ENCODE results near the gene HECTD3. TPM values are rescaled to one million over a fixed set of nuclear protein-coding genes. Genes with fewer than 3 reads are reported as not detected.
"Not testable (repeated sequence)": the region's sequence is repeated elsewhere in the genome, so short reads cannot be mapped to it uniquely, and the experiment has no call there.

HECTD3 gene
- total RNA-seq, 1 donor from 2014 or later = 52.7 TPM

GRCh38 chr1:45014321-45015028 lies 3.4 kb upstream of the HECTD3 start:
- peak; percentile 63 for DNase-seq (ENCODE audit: extremely low read depth, low read depth, low spot score)

DNA sequence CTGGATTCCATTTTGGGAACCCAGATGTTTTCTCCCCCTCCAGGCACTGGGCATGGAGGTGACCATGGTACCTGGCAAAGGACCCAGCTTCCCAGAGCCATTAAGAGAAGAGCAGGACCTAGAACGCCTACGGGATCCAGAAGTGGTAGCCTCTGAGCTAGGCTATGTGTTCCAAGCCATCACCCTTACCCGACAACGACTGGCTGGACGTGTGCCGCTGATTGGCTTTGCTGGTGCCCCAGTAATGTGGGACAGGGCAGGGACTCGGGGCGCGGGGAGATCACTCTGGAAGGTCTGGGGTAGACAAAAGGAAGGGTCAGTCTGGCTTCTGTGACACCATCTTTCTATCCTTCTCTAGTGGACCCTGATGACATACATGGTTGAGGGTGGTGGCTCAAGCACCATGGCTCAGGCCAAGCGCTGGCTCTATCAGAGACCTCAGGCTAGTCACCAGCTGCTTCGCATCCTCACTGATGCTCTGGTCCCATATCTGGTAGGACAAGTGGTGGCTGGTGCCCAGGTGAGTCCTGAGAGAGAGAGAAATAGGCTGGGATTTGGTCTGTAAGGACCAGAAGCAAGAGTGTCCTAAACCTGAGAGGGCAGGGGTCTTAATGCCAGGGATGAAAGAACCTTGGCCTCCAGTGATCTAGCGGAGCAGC lies 2.6 kb upstream of the HECTD3 start:
- DNase-seq (ENCODE audit: extremely low read depth, low read depth, low spot score) = no peak

- DNase-seq (ENCODE audit: extremely low read depth, low read depth, low spot score) = peak; percentile 12
These were observed 1.6 kb upstream of the HECTD3 start for GRCh38 chr1:45012639-45013278.

DNA sequence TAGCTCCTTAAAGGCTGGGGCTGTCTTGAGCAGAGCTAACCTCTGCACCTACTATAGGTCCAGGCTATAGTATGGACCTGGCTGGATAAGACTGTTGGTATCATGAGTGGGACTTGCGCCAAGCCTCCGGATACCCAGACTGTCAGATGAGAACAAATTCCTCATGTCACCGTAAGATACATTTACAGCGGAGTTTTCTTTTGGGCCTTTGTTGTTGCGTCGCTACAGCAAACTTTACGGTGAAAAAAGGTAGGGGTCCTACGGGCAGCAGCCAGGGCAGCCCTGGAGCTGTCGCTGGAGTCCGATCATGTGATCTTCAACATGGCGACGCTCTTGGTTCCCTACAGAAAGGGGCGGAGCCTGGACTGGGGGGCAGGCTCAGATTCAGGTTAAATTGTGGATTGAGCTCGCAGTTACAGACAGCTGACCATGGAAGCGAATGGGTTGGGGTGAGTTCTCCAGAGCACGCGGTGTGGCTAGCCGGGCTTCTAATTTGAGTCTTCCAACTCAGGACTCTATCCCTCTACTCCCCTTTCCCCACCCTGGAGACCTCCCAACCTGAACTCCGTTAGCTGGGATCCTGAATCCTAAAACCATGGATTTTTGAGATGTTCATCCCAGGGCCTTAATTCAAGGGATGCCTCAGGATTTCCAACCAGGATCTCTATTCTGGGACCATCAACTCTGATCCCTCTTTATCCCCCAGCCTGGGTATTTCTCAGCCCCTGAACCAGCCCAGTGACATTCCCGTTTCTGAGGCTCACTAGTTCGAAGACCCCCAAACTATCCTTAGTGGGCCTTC lies 914 bp upstream of the HECTD3 start, which contains the start of gene UROD:
UROD (plus strand) TSS at position 418 of the 802 bp plus-strand sequence; CDS start at position 430, 12 bp downstream.
- peak; percentile 89 for DNase-seq (ENCODE audit: extremely low read depth, low read depth, low spot score)

DNA sequence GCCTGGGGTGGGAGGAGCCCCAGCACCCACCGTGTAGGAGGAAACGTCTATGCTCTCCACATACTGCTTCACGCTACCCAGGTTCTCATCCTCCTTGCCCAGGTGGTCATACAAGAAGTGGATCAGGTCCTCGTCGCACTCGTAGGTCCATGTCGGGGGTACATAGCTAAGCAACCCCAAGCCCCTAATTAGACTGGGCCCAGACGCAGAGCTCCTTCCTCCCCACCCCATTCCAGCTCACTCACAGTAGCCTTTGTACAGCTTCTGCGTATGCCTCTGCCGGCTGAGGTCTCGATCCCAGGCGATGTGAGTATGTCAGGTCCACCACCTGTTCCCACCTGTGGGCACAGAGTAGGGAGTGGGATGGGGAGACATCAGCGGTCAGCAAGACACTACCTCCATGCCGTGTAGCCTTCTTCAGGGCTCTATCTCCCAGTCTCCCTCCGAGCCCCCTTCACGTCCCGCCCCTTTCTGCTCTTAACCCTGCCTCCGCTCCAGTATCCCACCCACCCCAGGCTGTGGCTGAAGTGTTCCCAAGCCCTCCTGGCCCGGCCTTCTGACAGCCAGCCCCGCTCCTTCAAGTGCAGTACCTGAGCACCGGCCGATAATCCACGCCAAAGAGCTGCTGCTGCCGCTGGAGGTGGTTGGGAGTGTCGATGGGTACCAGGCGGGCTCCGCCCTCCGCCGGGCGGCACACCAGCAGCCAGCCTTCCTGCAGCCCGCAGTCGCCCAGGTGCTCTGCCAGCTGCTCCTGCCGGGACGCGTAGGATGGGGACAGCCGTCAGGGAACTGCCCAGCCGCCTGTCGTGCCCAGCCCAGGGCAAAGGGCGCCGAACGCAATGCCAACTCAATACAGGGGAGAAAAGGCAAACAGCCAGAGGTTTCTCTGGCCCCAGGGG lies 919 bp downstream of the HECTD3 start:
- DNase-seq (ENCODE audit: extremely low read depth, low read depth, low spot score) = no peak

DNA sequence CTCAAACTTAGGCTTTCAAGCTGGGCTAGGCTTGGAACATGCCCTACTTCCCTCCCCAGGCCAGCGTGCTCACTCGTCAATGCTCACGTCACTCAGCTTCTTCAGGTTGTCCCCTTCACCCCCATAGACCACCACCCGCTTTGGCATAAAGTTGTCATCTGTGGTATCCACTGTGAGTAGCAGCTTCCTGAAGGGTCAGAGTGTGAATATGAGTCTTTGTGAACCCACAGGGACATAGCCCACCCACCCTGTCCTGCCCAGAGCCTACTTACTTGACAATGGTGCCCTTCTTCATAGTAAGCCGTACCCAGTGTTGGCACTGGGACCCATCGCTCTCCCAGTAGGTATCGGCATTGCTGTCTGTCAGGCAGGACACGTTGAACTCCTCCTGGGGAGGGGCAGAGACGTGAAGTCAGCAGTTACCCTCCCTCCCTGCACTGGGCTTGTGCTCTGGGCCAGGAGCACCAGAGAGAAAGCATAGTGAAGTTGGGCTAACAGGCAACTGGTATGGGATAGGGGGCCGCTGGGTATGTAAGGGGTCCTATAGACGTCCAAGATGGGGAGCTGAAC lies 1.7 kb downstream of the HECTD3 start:
- no peak for DNase-seq (ENCODE audit: extremely low read depth, low read depth, low spot score)

DNA sequence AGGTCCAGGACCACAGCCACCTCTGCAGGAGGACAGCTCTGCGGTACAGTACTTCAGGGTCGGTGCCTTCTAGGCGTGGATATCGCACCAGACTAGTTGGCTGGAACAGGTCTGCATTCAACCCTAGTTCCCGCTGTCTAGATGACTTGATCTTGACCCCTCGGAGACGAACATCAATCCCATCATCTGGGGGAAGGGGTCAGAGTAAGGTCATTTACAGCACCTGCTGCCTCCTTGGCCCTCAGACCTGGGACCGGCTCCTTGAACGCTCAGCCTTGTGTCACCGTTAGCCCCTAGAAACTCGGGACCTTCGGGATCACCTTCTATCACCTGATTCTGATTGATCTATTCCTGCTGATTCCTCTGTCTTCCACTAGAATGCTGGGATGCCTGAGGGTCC lies 2.6 kb downstream of the HECTD3 start:
- DNase-seq (ENCODE audit: extremely low read depth, low read depth, low spot score) = no peak

DNA sequence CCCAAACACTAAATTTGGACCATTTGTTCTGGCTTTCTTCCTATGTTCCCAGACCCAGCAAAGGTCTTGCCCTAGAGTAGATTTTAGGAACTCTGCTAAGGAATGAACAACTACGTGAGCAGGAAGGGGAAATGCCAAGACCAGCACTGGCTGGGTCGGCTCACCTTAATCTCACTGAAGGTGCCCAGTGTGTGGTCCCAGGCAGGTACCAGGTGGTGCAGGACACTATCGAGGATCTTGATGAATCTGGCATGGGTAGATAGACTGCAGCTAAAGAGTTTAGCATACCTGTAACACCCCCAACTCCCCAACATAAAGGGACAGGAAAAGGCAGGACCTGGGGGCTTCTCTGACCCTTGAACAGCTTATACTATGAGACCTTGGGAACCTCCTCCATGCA lies 3.0 kb downstream of the HECTD3 start:
- no peak for DNase-seq (ENCODE audit: extremely low read depth, low read depth, low spot score)

- no peak for DNase-seq (ENCODE audit: extremely low read depth, low read depth, low spot score)
These were observed 3.8 kb downstream of the HECTD3 start for GRCh38 chr1:45007311-45007710.

DNA sequence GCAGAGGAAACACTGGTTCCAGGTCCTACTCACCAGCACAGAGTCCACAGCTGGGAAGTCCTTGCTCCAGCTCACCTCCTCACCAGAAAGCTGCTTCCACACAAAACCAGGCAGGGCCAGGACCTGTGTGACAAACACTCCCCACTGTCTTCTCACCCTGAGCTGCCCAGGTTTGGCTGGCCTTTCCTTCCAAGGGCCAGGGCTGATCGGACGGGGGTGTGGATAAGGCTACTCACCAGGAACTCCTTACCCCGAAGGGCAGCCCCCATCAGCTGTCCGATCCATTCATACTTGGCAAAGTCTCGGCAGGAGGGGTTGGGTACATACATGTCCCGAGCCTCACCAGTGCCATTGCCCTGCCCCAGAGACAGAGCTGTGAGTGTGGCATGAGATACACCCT lies 5.4 kb downstream of the HECTD3 start:
- DNase-seq (ENCODE audit: extremely low read depth, low read depth, low spot score) = no peak

GRCh38 chr1:45004281-45004920 lies 6.7 kb downstream of the HECTD3 start:
- no peak for DNase-seq (ENCODE audit: extremely low read depth, low read depth, low spot score)

DNA sequence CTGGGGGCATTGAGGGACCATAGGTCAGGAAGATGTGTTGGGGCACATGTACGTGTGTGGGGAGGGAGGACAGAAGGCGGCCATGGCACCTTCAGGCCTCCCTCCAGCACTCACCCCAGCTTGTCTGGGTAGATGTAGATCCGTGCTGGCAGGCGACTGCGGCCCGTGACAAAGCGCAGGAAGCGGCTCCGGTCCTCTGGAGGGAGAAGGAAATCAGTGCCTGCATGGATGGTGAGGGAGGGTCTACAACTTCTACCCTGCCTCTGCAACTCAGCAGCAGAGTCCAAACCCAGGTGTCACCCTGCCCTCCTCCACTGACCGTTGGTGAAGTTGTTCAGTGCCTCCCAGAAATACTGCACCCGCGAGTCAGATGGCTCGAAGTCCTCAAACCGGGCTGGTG lies 7.4 kb downstream of the HECTD3 start:
- DNase-seq (ENCODE audit: extremely low read depth, low read depth, low spot score) = no peak

DNA sequence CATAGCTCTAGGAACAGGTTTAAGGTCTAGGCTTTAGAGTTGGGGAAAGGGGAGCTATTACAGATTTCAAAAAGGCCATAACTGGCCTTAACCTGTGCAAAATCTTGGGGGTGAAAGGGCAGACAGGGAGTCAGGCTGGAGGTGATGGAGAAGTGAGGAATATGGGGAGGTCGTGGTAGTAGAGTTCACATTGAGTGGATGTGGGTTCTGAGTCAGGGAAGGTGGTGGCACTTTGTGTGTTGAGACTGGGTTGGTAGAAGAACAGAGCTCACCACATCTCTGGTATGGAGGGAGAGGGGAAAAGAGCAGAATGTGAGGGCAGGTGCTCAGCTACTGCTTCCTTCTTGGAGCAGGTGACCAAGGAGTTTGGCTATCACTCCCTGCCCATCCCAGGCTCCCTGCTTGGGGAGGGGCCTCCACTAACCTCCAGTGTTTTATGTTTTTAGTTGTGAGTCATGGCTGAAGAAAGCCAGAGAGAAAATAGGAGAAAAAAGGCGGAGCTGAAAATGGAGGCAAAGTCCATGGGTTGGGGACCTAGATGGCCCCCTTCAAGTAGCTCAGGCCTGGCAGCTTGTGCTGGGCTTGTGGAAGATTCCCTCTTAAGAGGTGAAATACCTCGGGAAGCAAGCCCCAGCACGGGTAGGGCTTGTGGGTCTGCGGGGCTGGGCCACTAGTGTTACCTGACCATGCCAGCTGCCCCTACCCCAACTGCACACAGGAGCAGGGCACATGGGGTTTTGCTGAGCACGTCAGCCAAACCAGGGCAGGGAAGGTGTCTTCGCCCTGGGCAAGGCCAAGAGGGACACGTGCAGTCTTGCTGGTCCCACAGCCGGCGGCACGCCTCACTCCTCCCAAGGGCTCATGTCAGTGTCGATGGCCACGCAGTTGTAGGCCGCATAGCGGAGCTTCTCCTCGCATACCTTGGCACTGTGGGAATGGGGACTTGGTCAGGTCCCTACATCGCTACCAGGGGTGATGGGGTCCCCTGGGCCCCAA lies 8.2 kb downstream of the HECTD3 start:
- DNase-seq (ENCODE audit: extremely low read depth, low read depth, low spot score) = no peak

- DNase-seq (ENCODE audit: extremely low read depth, low read depth, low spot score) = not testable (repeated sequence)
These were observed 9.5 kb downstream of the HECTD3 start for GRCh38 chr1:45001576-45001975.

DNA sequence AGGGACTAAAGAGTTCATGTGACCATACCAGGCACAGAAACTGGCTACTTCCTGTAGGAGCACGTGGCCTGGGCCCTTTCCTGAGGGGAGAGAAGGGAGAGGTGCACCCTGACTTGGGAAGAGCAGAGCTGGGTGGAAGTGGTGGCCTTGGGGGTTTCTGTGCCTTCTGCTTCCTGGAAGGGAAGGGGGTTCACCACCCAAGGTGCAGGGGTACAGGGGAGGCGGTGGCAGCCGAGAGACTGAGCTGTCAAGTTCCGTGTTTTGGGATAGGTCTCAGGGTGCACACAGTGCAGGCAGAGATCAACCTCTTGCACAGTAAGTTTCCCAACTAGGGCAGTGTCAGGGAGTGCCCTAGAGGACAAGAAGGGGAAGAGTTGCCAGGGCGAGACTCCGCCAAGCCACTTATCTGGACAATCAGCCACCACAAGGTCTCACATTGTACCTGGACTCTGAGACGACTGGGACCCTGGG lies 10.1 kb downstream of the HECTD3 start:
- no peak for DNase-seq (ENCODE audit: extremely low read depth, low read depth, low spot score)

DNA sequence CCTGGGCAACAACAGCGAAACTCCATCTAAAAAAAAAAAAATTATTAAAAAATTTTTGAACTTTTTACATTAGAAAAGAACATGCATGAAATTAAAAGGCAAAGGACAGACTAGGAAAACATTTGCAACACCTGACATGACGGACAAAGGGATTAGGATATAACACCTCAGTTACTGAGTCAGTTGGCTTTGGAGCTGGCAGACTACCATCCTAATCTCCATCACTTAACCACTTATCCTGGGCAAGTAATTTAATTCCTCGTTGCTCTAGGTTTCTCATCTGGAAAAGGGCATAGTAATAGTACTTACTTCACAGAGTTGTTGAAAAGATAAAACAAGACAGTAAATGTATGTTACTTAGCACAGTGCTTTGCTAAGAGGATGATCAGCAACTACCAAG lies 11.9 kb downstream of the HECTD3 start:
- DNase-seq (ENCODE audit: extremely low read depth, low read depth, low spot score) = no peak

- no peak for DNase-seq (ENCODE audit: extremely low read depth, low read depth, low spot score)
These were observed 15.5 kb downstream of the HECTD3 start for GRCh38 chr1:44995467-44996238.

Data from glomerular endothelial cell (primary cell).